IMR-90 (cell line): Measurements from ENCODE around the gene LRRFIP1. TPM values are rescaled to one million over a fixed set of nuclear protein-coding genes. Genes with fewer than 3 reads are reported as not detected.
"Not testable (repeated sequence)": the region's sequence is repeated elsewhere in the genome, so short reads cannot be mapped to it uniquely, and the experiment has no call there.

Source experiments
- ATAC-seq: fragments of 200-7000 bp; cut with Tn5 transposase; 2 replicates; pipeline ENCODE4 v1.9.1; 2020; ENCODE audit warnings: low read depth, mild to moderate bottlenecking, moderate library complexity
- BruUV-seq: library from RNA; stranded (reverse); fragments of 400-500 nt; replicated peaks from 2 replicates; lab custom pipeline; 2021; lab: Mats Ljungman, UMichigan
- CTCF ChIA-PET: fragments of 300-600 bp; formaldehyde crosslinking; extraction: SDS; loops from one replicate; lab custom pipeline; 2021; ENCODE audit warnings: antibody characterized with exemption; lab: Yijun Ruan, JAX
- POLR2A ChIA-PET: fragments of 300-600 bp; sonication (Branson Sonifier 250); formaldehyde crosslinking; loops from one replicate; lab custom pipeline; 2022; ENCODE audit warnings: antibody characterized with exemption; ENCODE audit not compliant: unreplicated experiment; lab: Charles Lee
- DNase-seq: peaks from one replicate; pipeline ENCODE4 v3.0.0; 2013
- H2AFZ ChIP-seq: replicated peaks from 2 replicates; pipeline ENCODE3; 2013; ENCODE audit warnings: low read length, mild to moderate bottlenecking; ENCODE audit not compliant: poor library complexity
- H2AK5ac ChIP-seq: 2 replicates; pipeline ENCODE4 v1.6.1; 2013; ENCODE audit warnings: low read depth, low read length, inconsistent platforms
- H2AK9ac ChIP-seq: replicated peaks from 2 replicates; pipeline ENCODE3; 2013; ENCODE audit warnings: mild to moderate bottlenecking, low read depth, low read length, moderate library complexity; ENCODE audit not compliant: poor library complexity
- H2BK120ac ChIP-seq: 2 replicates; pipeline ENCODE4 v1.6.1; 2013; ENCODE audit warnings: low read depth, low read length, inconsistent platforms
- H2BK15ac ChIP-seq: 3 replicates; pipeline ENCODE4 v1.6.1; 2013; ENCODE audit warnings: low read depth, low read length, inconsistent platforms
- H2BK20ac ChIP-seq: 2 replicates; pipeline ENCODE4 v1.6.1; 2013; ENCODE audit warnings: low read depth, mild to moderate bottlenecking, inconsistent platforms, low read length, moderate library complexity
- H2BK5ac ChIP-seq: 2 replicates; pipeline ENCODE4 v1.6.1; 2013; ENCODE audit warnings: mild to moderate bottlenecking, low read depth, low read length, inconsistent platforms; ENCODE audit not compliant: poor library complexity, severe bottlenecking
- H3K14ac ChIP-seq: replicated peaks from 2 replicates; pipeline ENCODE4 v1.6.1; 2013; ENCODE audit warnings: low read depth, low read length, inconsistent platforms
- H3K18ac ChIP-seq: 2 replicates; pipeline ENCODE4 v1.6.1; 2013; ENCODE audit warnings: low read depth, low read length, control low read depth
- H3K23ac ChIP-seq: 2 replicates; pipeline ENCODE4 v1.6.1; 2013; ENCODE audit warnings: low read depth, low read length, inconsistent platforms
- H3K27ac ChIP-seq: 2 replicates; pipeline ENCODE4 v1.5.1; 2013; ENCODE audit warnings: mild to moderate bottlenecking, control low read depth, low read length; ENCODE audit not compliant: insufficient read depth
- H3K27me3 ChIP-seq: 2 replicates; pipeline ENCODE4 v1.6.1; 2013; ENCODE audit warnings: low read length; ENCODE audit not compliant: control insufficient read depth, insufficient read depth
- H3K36me3 ChIP-seq: 2 replicates; pipeline ENCODE4 v1.6.1; 2013; ENCODE audit warnings: low read length, mixed read lengths; ENCODE audit not compliant: control insufficient read depth, insufficient read depth
- H3K4ac ChIP-seq: 2 replicates; pipeline ENCODE4 v1.6.1; 2013; ENCODE audit warnings: low read depth, low read length, inconsistent platforms
- H3K4me1 ChIP-seq: 2 replicates; pipeline ENCODE4 v1.6.1; 2013; ENCODE audit warnings: low read length, mixed read lengths; ENCODE audit not compliant: control insufficient read depth, insufficient read depth
- H3K4me2 ChIP-seq: 2 replicates; pipeline ENCODE4 v1.6.1; 2013; ENCODE audit warnings: low read depth, mild to moderate bottlenecking, control low read depth, low read length, moderate library complexity
- H3K4me3 ChIP-seq: 2 replicates; pipeline ENCODE4 v1.5.1; 2013; ENCODE audit warnings: low read depth, mild to moderate bottlenecking, control low read depth, low read length, moderate library complexity; ENCODE audit not compliant: insufficient read depth
- H3K56ac ChIP-seq: 2 replicates; pipeline ENCODE4 v1.6.1; 2013; ENCODE audit warnings: low read length, inconsistent platforms; ENCODE audit not compliant: insufficient read depth; ENCODE audit errors: extremely low read depth
- H3K79me1 ChIP-seq, 2 experiments: 2 replicates each; pipeline ENCODE4 v1.6.1; 2013; ENCODE audit warnings: low read length in 2 of 2, inconsistent platforms in 1 of 2, low read depth in 1 of 2
- H3K9ac ChIP-seq: 2 replicates; pipeline ENCODE4 v1.6.1; 2013; ENCODE audit warnings: low read depth, low read length, control low read depth
- H3K9me1 ChIP-seq: 2 replicates; pipeline ENCODE4 v1.6.1; 2013; ENCODE audit warnings: low read length, inconsistent platforms; ENCODE audit not compliant: insufficient read depth
- H3K9me3 ChIP-seq: 2 replicates; pipeline ENCODE4 v1.6.1; 2013; ENCODE audit warnings: low read length; ENCODE audit not compliant: control insufficient read depth, insufficient read depth
- H4K20me1 ChIP-seq: 2 replicates; pipeline ENCODE4 v1.6.1; 2013; ENCODE audit warnings: low read length, inconsistent platforms; ENCODE audit not compliant: insufficient read depth
- H4K5ac ChIP-seq: 2 replicates; pipeline ENCODE4 v1.6.1; 2013; ENCODE audit warnings: mild to moderate bottlenecking, low read depth, low read length, control low read depth
- H4K8ac ChIP-seq, 2 experiments: 2 replicates each; pipeline ENCODE4 v1.6.1; 2013; ENCODE audit warnings: low read depth in 2 of 2, low read length in 2 of 2, control low read depth in 1 of 2, inconsistent platforms in 1 of 2
- H4K91ac ChIP-seq: 2 replicates; pipeline ENCODE4 v1.6.1; 2013; ENCODE audit warnings: low read depth, low read length, inconsistent platforms; ENCODE audit not compliant: insufficient read depth
- CEBPB ChIP-seq: IDR thresholded peaks from 2 replicates; pipeline ENCODE4 v1.6.1; 2012; ENCODE audit warnings: low read depth, low read length, improper control_type of control experiment
- CTCF ChIP-seq: conservative IDR thresholded peaks from 2 replicates; pipeline ENCODE4 v1.5.1; 2012; ENCODE audit warnings: mild to moderate bottlenecking, low read depth, low read length, improper control_type of control experiment
- MAFK ChIP-seq: IDR thresholded peaks from 2 replicates; pipeline ENCODE4 v1.6.1; 2012; ENCODE audit warnings: low read depth, low read length, improper control_type of control experiment
- NFE2L2 ChIP-seq: fragments of 150-350 bp; IDR thresholded peaks from 2 replicates; pipeline ENCODE4 v1.6.1; 2016; ENCODE audit warnings: low read depth, mild to moderate bottlenecking, low read length
- POLR2A ChIP-seq: IDR thresholded peaks from 2 replicates; pipeline ENCODE4 v1.6.1; 2012; ENCODE audit warnings: mild to moderate bottlenecking, low read depth, low read length
- RAD21 ChIP-seq: IDR thresholded peaks from 2 replicates; pipeline ENCODE4 v1.6.1; 2012; ENCODE audit warnings: low read length, improper control_type of control experiment
- RCOR1 ChIP-seq: IDR thresholded peaks from 2 replicates; pipeline ENCODE4 v1.6.1; 2012; ENCODE audit warnings: mild to moderate bottlenecking, low read length, improper control_type of control experiment; ENCODE audit not compliant: insufficient replicate concordance
- SMC3 ChIP-seq: fragments of 150-350 bp; IDR thresholded peaks from 2 replicates; pipeline ENCODE4 v1.6.1; 2016; ENCODE audit warnings: low read depth, mild to moderate bottlenecking, antibody characterized with exemption, low read length, moderate library complexity
- WGBS, 2 experiments: methylation state at CpG; one replicate each; pipeline versions ENCODE4 v1.1.5 to v1.1.7; 2013; ENCODE audit warnings: missing lambda C conversion rate in 2 of 2; ENCODE audit not compliant: insufficient read length in 1 of 2; ENCODE audit errors: extremely low coverage in 2 of 2; 5-methylcytosine and 5-hydroxymethylcytosine counted together
- dilution Hi-C: fragments of 300-500 bp; cut with HindIII; formaldehyde crosslinking; loops from one replicate; pipeline ENCODE4 v1.14.3; 2018; ENCODE audit warnings: low sequenced_read_pairs; ENCODE audit not compliant: unreplicated experiment
- in situ Hi-C: fragments of 300-500 bp; cut with MboI; formaldehyde crosslinking; loops from 3 replicates; pipeline ENCODE4 v1.14.3; 2019; ENCODE audit warnings: low sequenced_read_pairs, inconsistent platforms, mixed read lengths
- intact Hi-C: fragments of 100-400 bp; cut with micrococcal nuclease; formaldehyde crosslinking; loops from 2 replicates; pipeline ENCODE4 v1.10.0; 2022
- polyA plus RNA-seq, 3 experiments: library from polyadenylated mRNA; depleted of rRNA; stranded (reverse); fragments of >200 nt; gene quantifications; 2 replicates each; pipeline ENCODE4 v1.2.3, GENCODE V29; 2012; ENCODE audit warnings: low replicate concordance in 1 of 3
- total RNA-seq: library from RNA; depleted of rRNA; stranded (reverse); fragments of >200 nt; gene quantifications from 2 replicates; pipeline ENCODE4 v1.2.3, GENCODE V29; 2012

The LRRFIP1 gene
- total and polyA plus RNA-seq, 2 of the 4 experiments (the other 2 are of a cell fraction) = 52.2 to 54.4 TPM

GRCh38 chr2:237604960-237605359, 22.4 kb upstream of the LRRFIP1 start:
- TF ChIP-seq CEBPB = no peak
- peak; percentile 28; the same call in 1 of the 2 replicates for TF ChIP-seq SMC3
- TF ChIP-seq RCOR1 = no peak
- TF ChIP-seq RAD21 = peak; percentile 43
- TF ChIP-seq NFE2L2 = no peak
- peak; percentile 27; the same call in 1 of the 2 replicates for TF ChIP-seq CTCF
- no peak for TF ChIP-seq MAFK
- TF ChIP-seq POLR2A = no peak
- Histone ChIP-seq H2AFZ (no peak overlapping the region), H2AK9ac (peak overlapping the region; percentile 70), H3K79me1 (no peaks in the 10 kb centered on the region), H4K20me1 (no peaks in the 10 kb centered on the region), H2BK15ac (no peak overlapping the region), H4K91ac (no peak overlapping the region), H3K4me2 (no peak overlapping the region), H3K4me3 (no peak overlapping the region), H3K27ac (no peak overlapping the region), H3K36me3 (no peaks in the 10 kb centered on the region), H3K9me1 (peaks cover 6% of the 10 kb centered on the region; the same call in 1 of the 2 replicates), H3K4me1 (peaks cover 7% of the 10 kb centered on the region), H3K27me3 (no peaks in the 10 kb centered on the region), H4K8ac (no peak overlapping the region), H3K18ac (no peak overlapping the region), H2BK5ac (no peak overlapping the region), H2BK20ac (peak overlapping the region; percentile 43; the same call in 1 of the 2 replicates), H3K23ac (no peak overlapping the region; the same call in 1 of the 2 replicates), H3K9me3 (no peaks in the 10 kb centered on the region), H4K5ac (no peak overlapping the region), H3K9ac (no peak overlapping the region), H2BK120ac (peak overlapping the region; percentile 63), H3K4ac (peak overlapping the region; percentile 52; the same call in 1 of the 2 replicates), H3K56ac (no peak overlapping the region), H3K14ac (0 out of 2 replicates have a peak overlapping the region, but pooled peaks have one; percentile 15), H2AK5ac (peak overlapping the region; percentile 92)
- ChIA-PET CTCF (no interaction called here), POLR2A (no interaction called here)
- dilution Hi-C loops = no loop called here
- peak; percentile 26 for DNase-seq
- WGBS, 2 experiments = 100% methylated on average over 3 of the region's 9 CpGs; no CpG with 5 or more reads in 1 of the 2 experiments
- BruUV-seq = no TSS peak
- intact Hi-C loops = loop anchor here (5.0 kb wide), 1 partner anchor 137 kb away; no protein-coding TSS in a partner anchor
- no peak for ATAC-seq
- in situ Hi-C loops = no loop called here

GRCh38 chr2:237606522-237606921, 20.9 kb upstream of the LRRFIP1 start:
- H2AK5ac ChIP-seq, H4K20me1 ChIP-seq, H3K27ac ChIP-seq, dilution Hi-C loops, BruUV-seq, H3K4me2 ChIP-seq, H2BK15ac ChIP-seq, H4K5ac ChIP-seq, H3K23ac ChIP-seq, H2BK5ac ChIP-seq, H3K9me1 ChIP-seq, H3K4me1 ChIP-seq, H3K36me3 ChIP-seq, H3K4me3 ChIP-seq, ATAC-seq, H3K9me3 ChIP-seq, H4K91ac ChIP-seq, H3K14ac ChIP-seq, H3K56ac ChIP-seq, CTCF ChIA-PET, intact Hi-C loops, H2AK9ac ChIP-seq, H3K27me3 ChIP-seq, in situ Hi-C loops, H4K8ac ChIP-seq, H3K4ac ChIP-seq, H2BK20ac ChIP-seq, H3K18ac ChIP-seq, H3K79me1 ChIP-seq, H3K9ac ChIP-seq, DNase-seq, H2AFZ ChIP-seq, POLR2A ChIA-PET: not testable (repeated sequence)
- 67% methylated on average over 1 of the region's 4 CpGs; no CpG with 5 or more reads in 1 of the 2 experiments for WGBS, 2 experiments
- H2BK120ac ChIP-seq = peak overlapping the region; percentile 40; the same call in 1 of the 2 replicates
